Right atrium auricular region (tissue), 2 donors: ENCODE data around the gene KRT33A. TPM values are rescaled to one million over a fixed set of nuclear protein-coding genes. Genes with fewer than 3 reads are reported as not detected.

ENCODE experiments used
- DNase-seq: peaks from one replicate; pipeline ENCODE4 v3.0.0-alpha.2; 2019; ENCODE audit warnings: low spot score
- H3K27ac ChIP-seq, 2 donors: fragments of 200-600 bp; sonication (generic); 1 replicate in 1 of 2; 2 replicates in 1 of 2; pipeline ENCODE4 v1.5.1; 2016 to 2019
- H3K27me3 ChIP-seq, 2 donors: fragments of 200-600 bp; sonication (generic); one replicate each; pipeline versions ENCODE4 v1.5.1 to v1.6.0; 2017 to 2019
- H3K36me3 ChIP-seq: fragments of 200-600 bp; sonication (generic); one replicate; pipeline ENCODE4 v1.5.1; 2016
- H3K4me1 ChIP-seq, 2 donors: fragments of 200-600 bp; sonication (generic); one replicate each; pipeline versions ENCODE4 v1.5.1 to v1.6.0; 2017 to 2019
- H3K4me3 ChIP-seq, 2 donors: fragments of 200-600 bp; sonication (generic); 1 replicate in 1 of 2; 2 replicates in 1 of 2; pipeline ENCODE4 v1.5.1; 2017 to 2019; ENCODE audit warnings: mild to moderate bottlenecking in 1 of 2, moderate library complexity in 1 of 2
- H3K9me3 ChIP-seq, 2 donors: fragments of 200-600 bp; sonication (generic); one replicate each; pipeline ENCODE4 v1.5.1; 2019
- total RNA-seq, 2 donors: library from RNA; depleted of rRNA; stranded (reverse); fragments of >200 nt; gene quantifications; one replicate each; pipeline ENCODE4 v1.1.0, GENCODE V29; 2016
- TF ChIP-seq, protein P1 (sequence below), 2 donors: fragments of 200-600 bp; sonication (generic); IDR thresholded peaks; one replicate each; pipeline ENCODE4 v1.5.1; 2019; ENCODE audit warnings: antibody characterized with exemption in 2 of 2

The KRT33A gene
- total RNA-seq, 2 donors from 2014 or later = not detected

DNA sequence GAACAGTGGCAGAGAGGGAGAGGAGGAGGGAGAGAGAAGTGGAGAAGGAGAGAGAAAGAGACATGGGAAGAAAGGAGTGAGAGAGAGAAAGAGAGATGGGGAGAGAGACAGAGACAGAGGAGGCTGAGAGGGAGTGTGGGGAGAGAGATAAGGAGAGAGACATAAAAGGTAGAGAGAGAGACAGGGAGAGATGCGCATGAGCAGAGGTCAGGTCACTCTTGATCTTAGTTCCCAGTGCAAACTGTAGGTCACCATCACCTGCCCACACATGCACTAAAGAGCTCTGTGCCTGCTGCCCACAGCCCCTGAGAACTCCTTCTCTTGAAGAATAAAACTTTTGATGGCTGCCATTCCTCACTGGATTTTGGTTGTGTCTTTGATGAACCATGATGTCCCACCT is 14.9 kb downstream of the KRT33A start:
- no peak overlapping the region for H3K4me3 ChIP-seq
- no peaks in the 10 kb centered on the region for H3K27me3 ChIP-seq
- TF ChIP-seq, protein P1, sequence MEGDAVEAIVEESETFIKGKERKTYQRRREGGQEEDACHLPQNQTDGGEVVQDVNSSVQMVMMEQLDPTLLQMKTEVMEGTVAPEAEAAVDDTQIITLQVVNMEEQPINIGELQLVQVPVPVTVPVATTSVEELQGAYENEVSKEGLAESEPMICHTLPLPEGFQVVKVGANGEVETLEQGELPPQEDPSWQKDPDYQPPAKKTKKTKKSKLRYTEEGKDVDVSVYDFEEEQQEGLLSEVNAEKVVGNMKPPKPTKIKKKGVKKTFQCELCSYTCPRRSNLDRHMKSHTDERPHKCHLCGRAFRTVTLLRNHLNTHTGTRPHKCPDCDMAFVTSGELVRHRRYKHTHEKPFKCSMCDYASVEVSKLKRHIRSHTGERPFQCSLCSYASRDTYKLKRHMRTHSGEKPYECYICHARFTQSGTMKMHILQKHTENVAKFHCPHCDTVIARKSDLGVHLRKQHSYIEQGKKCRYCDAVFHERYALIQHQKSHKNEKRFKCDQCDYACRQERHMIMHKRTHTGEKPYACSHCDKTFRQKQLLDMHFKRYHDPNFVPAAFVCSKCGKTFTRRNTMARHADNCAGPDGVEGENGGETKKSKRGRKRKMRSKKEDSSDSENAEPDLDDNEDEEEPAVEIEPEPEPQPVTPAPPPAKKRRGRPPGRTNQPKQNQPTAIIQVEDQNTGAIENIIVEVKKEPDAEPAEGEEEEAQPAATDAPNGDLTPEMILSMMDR (IDR thresholded peaks at IDR 0.05) = no peak
- H3K36me3 ChIP-seq = no peaks in the 10 kb centered on the region
- H3K4me1 ChIP-seq = no peaks in the 10 kb centered on the region
- no peak overlapping the region for H3K27ac ChIP-seq
- H3K9me3 ChIP-seq = no peaks in the 10 kb centered on the region
- DNase-seq = no peak

- Histone ChIP-seq H3K27me3 (no peaks in the 10 kb centered on the region), H3K9me3 (no peaks in the 10 kb centered on the region), H3K4me1 (no peaks in the 10 kb centered on the region), H3K27ac (no peak overlapping the region), H3K36me3 (no peaks in the 10 kb centered on the region), H3K4me3 (no peak overlapping the region)
- DNase-seq = no peak
- TF ChIP-seq, protein P1 (IDR thresholded peaks at IDR 0.05) = no peak
Measured at GRCh38 chr17:41334385-41335305, 16.0 kb downstream of the KRT33A start.

GRCh38 chr17:41333836-41334235 is 16.8 kb downstream of the KRT33A start:
- Histone ChIP-seq H3K4me3 (no peak overlapping the region), H3K36me3 (no peaks in the 10 kb centered on the region), H3K4me1 (no peaks in the 10 kb centered on the region), H3K9me3 (no peaks in the 10 kb centered on the region), H3K27me3 (no peaks in the 10 kb centered on the region), H3K27ac (no peak overlapping the region)
- no peak for DNase-seq
- TF ChIP-seq, protein P1 (IDR thresholded peaks at IDR 0.05) = no peak

DNA sequence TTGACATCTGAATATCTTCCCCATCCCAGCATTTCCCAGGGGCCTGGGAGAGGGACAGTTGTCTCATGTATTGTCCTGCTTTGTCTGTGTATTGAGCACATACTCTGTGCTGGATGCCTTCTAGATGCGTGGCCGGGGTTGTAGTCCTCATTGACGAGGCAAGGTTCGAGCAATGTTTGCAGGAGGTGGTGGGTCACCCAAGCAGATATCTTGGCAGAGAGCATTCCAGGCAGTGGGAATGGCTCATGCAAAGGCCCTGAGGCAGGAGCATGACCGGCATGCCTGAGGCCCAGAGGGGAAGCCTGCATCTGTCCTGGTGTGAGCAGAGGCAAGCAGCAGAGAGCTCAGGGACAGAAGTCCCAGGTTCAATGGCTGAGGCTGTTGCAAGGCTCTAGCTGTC is 17.5 kb downstream of the KRT33A start:
- no peak for DNase-seq
- H3K36me3 ChIP-seq = no peaks in the 10 kb centered on the region
- no peaks in the 10 kb centered on the region for H3K27me3 ChIP-seq
- no peak overlapping the region for H3K4me3 ChIP-seq
- no peaks in the 10 kb centered on the region for H3K9me3 ChIP-seq
- H3K4me1 ChIP-seq = no peaks in the 10 kb centered on the region
- TF ChIP-seq, protein P1 (IDR thresholded peaks at IDR 0.05) = no peak
- no peak overlapping the region for H3K27ac ChIP-seq

DNA sequence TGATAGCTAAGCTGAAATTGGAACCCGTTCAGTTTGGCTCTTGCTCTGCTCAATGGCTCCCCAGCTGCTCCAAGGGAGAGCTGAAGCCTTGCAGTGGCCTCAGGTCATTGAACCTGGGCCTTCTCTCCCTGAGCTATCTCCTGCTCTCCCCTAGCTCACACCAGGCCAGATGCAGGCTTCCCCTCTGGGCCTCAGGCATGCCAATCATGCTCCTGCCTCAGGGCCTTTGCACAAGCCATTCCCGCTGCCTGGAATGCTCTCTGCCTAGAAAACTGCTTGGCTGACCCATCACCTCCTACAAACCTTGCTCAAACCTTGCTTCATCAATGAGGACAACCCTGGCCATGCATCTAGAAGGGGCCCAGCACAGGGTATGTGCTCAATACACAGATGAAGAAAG is 18.4 kb downstream of the KRT33A start:
- DNase-seq = no peak
- H3K9me3 ChIP-seq = no peaks in the 10 kb centered on the region
- H3K4me1 ChIP-seq = no peaks in the 10 kb centered on the region
- no peaks in the 10 kb centered on the region for H3K27me3 ChIP-seq
- no peak overlapping the region for H3K4me3 ChIP-seq
- H3K36me3 ChIP-seq = no peaks in the 10 kb centered on the region
- no peak overlapping the region for H3K27ac ChIP-seq
- TF ChIP-seq, protein P1 (IDR thresholded peaks at IDR 0.05) = no peak
